Stomach (tissue), 9 donors: Measurements from ENCODE around the gene RAB18. TPM values are rescaled to one million over a fixed set of nuclear protein-coding genes. Genes with fewer than 3 reads are reported as not detected.
"Not testable (repeated sequence)": the region's sequence is repeated elsewhere in the genome, so short reads cannot be mapped to it uniquely, and the experiment has no call there.

Source experiments
- DNase-seq, 2 donors: peaks; one replicate each; pipeline versions ENCODE4 v3.0.0 to v3.0.0-alpha.2; 2013 to 2019
- H3K27ac ChIP-seq, 5 donors: fragments of 200-600 bp in 4 of 5; sonication (generic) in 4 of 5; one replicate each; pipeline ENCODE4 v1.5.1; 2013 to 2019; ENCODE audit warnings: mild to moderate bottlenecking in 1 of 5, moderate library complexity in 1 of 5
- H3K27me3 ChIP-seq, 3 donors: fragments of 200-600 bp; sonication (generic); one replicate each; pipeline ENCODE4 v1.5.1; 2017 to 2019; ENCODE audit warnings: mixed run types in 1 of 3
- H3K36me3 ChIP-seq, 4 donors: fragments of 200-600 bp; sonication (generic); 1 replicate in 3 of 4; 2 replicates in 1 of 4; pipeline ENCODE4 v1.5.1; 2016 to 2019
- H3K4me1 ChIP-seq, 4 donors: fragments of 200-600 bp; sonication (generic); one replicate each; pipeline ENCODE4 v1.5.1; 2016 to 2019
- H3K4me3 ChIP-seq, 4 donors: fragments of 200-600 bp; sonication (generic) in 3 of 4; one replicate each; pipeline ENCODE4 v1.5.1; 2016 to 2019; ENCODE audit warnings: mild to moderate bottlenecking in 1 of 4
- H3K9me3 ChIP-seq, 4 donors: fragments of 200-600 bp; sonication (generic); one replicate each; pipeline ENCODE4 v1.5.1; 2016 to 2019
- CTCF ChIP-seq, 7 experiments: fragments of 450-650 bp in 4 of 7; fragments of 200-600 bp in 3 of 7; sonication (generic) in 3 of 7; IDR thresholded peaks; one replicate each; pipeline ENCODE4 v1.5.1; 2016 to 2019; ENCODE audit warnings: antibody characterized with exemption in 7 of 7, control low read depth in 2 of 7, mild to moderate bottlenecking in 1 of 7
- EP300 ChIP-seq: sonication (generic); formaldehyde crosslinking; IDR thresholded peaks from one replicate; pipeline ENCODE4 v1.6.1; 2017; ENCODE audit warnings: antibody characterized with exemption
- POLR2A ChIP-seq, 4 donors: fragments of 450-650 bp; IDR thresholded peaks; one replicate each; pipeline ENCODE4 v1.6.1; 2016; ENCODE audit warnings: antibody characterized with exemption in 4 of 4, control low read depth in 2 of 4, mild to moderate bottlenecking in 1 of 4, moderate library complexity in 1 of 4
- POLR2AphosphoS5 ChIP-seq, 3 donors: sonication (generic); formaldehyde crosslinking; IDR thresholded peaks; one replicate each; pipeline ENCODE4 v1.6.1; 2016; ENCODE audit warnings: antibody characterized with exemption in 3 of 3
- WGBS, 5 donors: extraction: QIAGEN DNeasy Blood & Tissue Kit in 3 of 5; methylation state at CpG; one replicate each; pipeline versions ENCODE4 v1.1.5 to v1.1.7; 2013 to 2018; 5-methylcytosine and 5-hydroxymethylcytosine counted together
- intact Hi-C: fragments of 100-400 bp; cut with DNase I; formaldehyde crosslinking; loops from one replicate; pipeline ENCODE4 v1.15.1; 2023; ENCODE audit warnings: low total_unique reads
- polyA plus RNA-seq, 3 donors: library from polyadenylated mRNA; stranded (reverse); fragments of 200-250 nt; gene quantifications; one replicate each; pipeline ENCODE4 v1.2.3, GENCODE V29; 2013
- total RNA-seq, 5 donors: library from RNA; depleted of rRNA; stranded (reverse); fragments of >200 nt; gene quantifications; one replicate each; pipeline versions ENCODE4 v1.1.0 to v1.2.3, GENCODE V29; 2014 to 2016
- donor health status: healthy with polysubstance abuse.
- donor health status: Bipolar disorder and iron deficiency.
- donor health status: healthy.

The RAB18 gene
- total and polyA plus RNA-seq, 8 donors, result 4.9 to 111 (median 35.1) TPM

GRCh38 chr10:27457966-27458365 lies 46.1 kb upstream of the RAB18 start:
- Histone ChIP-seq H3K27me3 (peaks cover 0 to 3% (median 0%) of the 10 kb centered on the region in 3 donors), H3K36me3 (no peaks in the 10 kb centered on the region), H3K9me3 (no peaks in the 10 kb centered on the region), H3K27ac (no peak overlapping the region), H3K4me1 (no peaks in the 10 kb centered on the region), H3K4me3 (no peak overlapping the region)
- WGBS, 5 donors, result 25 to 71% (median 31%) methylated on average over 2 of the region's 2 CpGs
- TF ChIP-seq POLR2AphosphoS5 (IDR thresholded peaks at IDR 0.05) (no peak), POLR2A (IDR thresholded peaks at IDR 0.05) (no peak)
- intact Hi-C loops, result no loop called here
- no peak for DNase-seq

GRCh38 chr10:27461312-27461711 lies 42.8 kb upstream of the RAB18 start:
- WGBS, 5 donors, result 85 to 100% (median 98%) methylated on average over 1 of the region's 1 CpG
- no peak overlapping the region for H3K4me3 ChIP-seq
- no peak for DNase-seq
- no peaks in the 10 kb centered on the region for H3K4me1 ChIP-seq
- intact Hi-C loops, result no loop called here
- TF ChIP-seq CTCF (IDR thresholded peaks at IDR 0.05), result no peak
- TF ChIP-seq POLR2A (IDR thresholded peaks at IDR 0.05), result no peak
- TF ChIP-seq EP300, result no peak
- no peak for TF ChIP-seq POLR2AphosphoS5 (IDR thresholded peaks at IDR 0.05)
- H3K36me3 ChIP-seq, result no peaks in the 10 kb centered on the region
- no peaks in the 10 kb centered on the region for H3K9me3 ChIP-seq
- no peak overlapping the region for H3K27ac ChIP-seq
- peaks cover 0 to 3% (median 0%) of the 10 kb centered on the region in 3 donors for H3K27me3 ChIP-seq

GRCh38 chr10:27463961-27464360 lies 40.1 kb upstream of the RAB18 start:
- Histone ChIP-seq H3K4me1 (no peaks in the 10 kb centered on the region), H3K9me3 (no peaks in the 10 kb centered on the region), H3K4me3 (no peak overlapping the region), H3K27me3 (no peaks in the 10 kb centered on the region), H3K27ac (no peak overlapping the region), H3K36me3 (no peaks in the 10 kb centered on the region)
- no peak for DNase-seq
- intact Hi-C loops, result no loop called here
- 38 to 71% (median 42%) methylated on average over 2 of the region's 2 CpGs for WGBS, 5 donors
- TF ChIP-seq POLR2AphosphoS5 (IDR thresholded peaks at IDR 0.05) (no peak), POLR2A (IDR thresholded peaks at IDR 0.05) (no peak), EP300 (no peak), CTCF (IDR thresholded peaks at IDR 0.05) (no peak)

GRCh38 chr10:27464993-27465392 lies 39.1 kb upstream of the RAB18 start:
- Histone ChIP-seq H3K4me3 (no peak overlapping the region), H3K27ac (peak overlapping the region in 1 of 5 donors; percentile 47), H3K27me3 (no peaks in the 10 kb centered on the region), H3K9me3 (no peaks in the 10 kb centered on the region), H3K36me3 (no peaks in the 10 kb centered on the region), H3K4me1 (no peaks in the 10 kb centered on the region)
- peak in 1 of 2 donors; percentile 35 for DNase-seq
- 57 to 75% (median 69%) methylated on average over 3 of the region's 3 CpGs for WGBS, 5 donors
- TF ChIP-seq EP300, result no peak
- TF ChIP-seq POLR2A (IDR thresholded peaks at IDR 0.05), result no peak
- TF ChIP-seq CTCF (IDR thresholded peaks at IDR 0.05), result no peak
- no peak for TF ChIP-seq POLR2AphosphoS5 (IDR thresholded peaks at IDR 0.05)
- intact Hi-C loops, result no loop called here

- H3K36me3 ChIP-seq, H3K9me3 ChIP-seq, H3K27me3 ChIP-seq, H3K4me3 ChIP-seq, intact Hi-C loops, DNase-seq, H3K4me1 ChIP-seq: not testable (repeated sequence)
- 66 to 86% (median 80%) methylated on average over 8 to 9 of the region's 9 CpGs for WGBS, 5 donors
- peak overlapping the region in 1 of 5 donors; percentile 47 for H3K27ac ChIP-seq
These were observed 38.5 kb upstream of the RAB18 start for GRCh38 chr10:27465596-27465995.
